HL-60 (cell line): ENCODE data around the gene SEC11A.

Source experiments
- DNase-seq, 2 experiments: peaks; one replicate each; pipeline ENCODE4 v3.0.0-alpha.2; 2010 to 2020; ENCODE audit warnings: low read depth in 1 of 2, low spot score in 1 of 2
- H3K27ac ChIP-seq: fragments of 250-450 bp; sonication (Bioruptor Pico); replicated peaks from 2 replicates; pipeline ENCODE4 v1.5.1; 2020; ENCODE audit warnings: mild to moderate bottlenecking, moderate library complexity
- H3K27me3 ChIP-seq: fragments of 250-450 bp; sonication (Bioruptor Pico); 2 replicates; pipeline ENCODE4 v1.5.1; 2021; ENCODE audit warnings: mild to moderate bottlenecking, moderate library complexity; ENCODE audit not compliant: insufficient read depth, poor library complexity, severe bottlenecking
- H3K4me3 ChIP-seq: replicated peaks from 2 replicates; pipeline ENCODE4 v1.5.1; 2011; ENCODE audit warnings: mild to moderate bottlenecking, control low read depth, low read length; ENCODE audit not compliant: insufficient read depth
- CTCF ChIP-seq: IDR thresholded peaks from one replicate; pipeline ENCODE4 v1.5.1; 2011; ENCODE audit warnings: low read length, control low read depth, inconsistent platforms; ENCODE audit not compliant: insufficient read depth
- GABPA ChIP-seq: IDR thresholded peaks from 2 replicates; pipeline ENCODE4 v1.6.1; 2012; ENCODE audit warnings: low read depth
- POLR2AphosphoS5 ChIP-seq: IDR thresholded peaks from 2 replicates; pipeline ENCODE4 v1.6.1; 2012; ENCODE audit warnings: low read depth
- SPI1 ChIP-seq: IDR thresholded peaks from 2 replicates; pipeline ENCODE4 v1.6.1; 2012; ENCODE audit warnings: low read depth, mild to moderate bottlenecking, borderline replicate concordance
- TF ChIP-seq, protein P1 (sequence below): IDR thresholded peaks from 2 replicates; pipeline ENCODE4 v1.6.1; 2012; ENCODE audit warnings: low read depth; ENCODE audit not compliant: insufficient replicate concordance

SEC11A gene

GRCh38 chr15:84671211-84671610, 44.7 kb downstream of the SEC11A start:
- no peak overlapping the region for H3K27ac ChIP-seq

DNA sequence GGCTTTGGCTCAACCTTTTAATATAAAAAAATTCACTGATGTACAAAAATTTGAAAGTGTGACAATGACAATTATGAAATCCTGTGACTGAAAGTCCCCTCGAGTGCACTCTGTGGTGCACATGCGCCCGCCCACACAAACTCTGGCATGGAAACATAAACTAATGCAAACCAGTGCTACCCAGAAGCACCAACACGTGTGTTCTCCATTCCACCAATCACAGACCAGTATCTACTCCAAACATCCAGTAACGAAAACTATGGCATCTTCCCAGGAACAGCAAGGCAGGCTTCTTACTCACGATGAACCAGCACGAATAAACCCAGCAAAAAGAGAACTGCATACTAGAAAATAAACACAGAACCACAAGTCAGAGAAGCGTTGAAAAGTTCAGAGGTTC, 46.2 kb downstream of the SEC11A start:
- no peak for DNase-seq
- TF ChIP-seq GABPA (no peak), POLR2AphosphoS5 (no peak), CTCF (no peak), SPI1 (no peak)
- TF ChIP-seq, protein P1, sequence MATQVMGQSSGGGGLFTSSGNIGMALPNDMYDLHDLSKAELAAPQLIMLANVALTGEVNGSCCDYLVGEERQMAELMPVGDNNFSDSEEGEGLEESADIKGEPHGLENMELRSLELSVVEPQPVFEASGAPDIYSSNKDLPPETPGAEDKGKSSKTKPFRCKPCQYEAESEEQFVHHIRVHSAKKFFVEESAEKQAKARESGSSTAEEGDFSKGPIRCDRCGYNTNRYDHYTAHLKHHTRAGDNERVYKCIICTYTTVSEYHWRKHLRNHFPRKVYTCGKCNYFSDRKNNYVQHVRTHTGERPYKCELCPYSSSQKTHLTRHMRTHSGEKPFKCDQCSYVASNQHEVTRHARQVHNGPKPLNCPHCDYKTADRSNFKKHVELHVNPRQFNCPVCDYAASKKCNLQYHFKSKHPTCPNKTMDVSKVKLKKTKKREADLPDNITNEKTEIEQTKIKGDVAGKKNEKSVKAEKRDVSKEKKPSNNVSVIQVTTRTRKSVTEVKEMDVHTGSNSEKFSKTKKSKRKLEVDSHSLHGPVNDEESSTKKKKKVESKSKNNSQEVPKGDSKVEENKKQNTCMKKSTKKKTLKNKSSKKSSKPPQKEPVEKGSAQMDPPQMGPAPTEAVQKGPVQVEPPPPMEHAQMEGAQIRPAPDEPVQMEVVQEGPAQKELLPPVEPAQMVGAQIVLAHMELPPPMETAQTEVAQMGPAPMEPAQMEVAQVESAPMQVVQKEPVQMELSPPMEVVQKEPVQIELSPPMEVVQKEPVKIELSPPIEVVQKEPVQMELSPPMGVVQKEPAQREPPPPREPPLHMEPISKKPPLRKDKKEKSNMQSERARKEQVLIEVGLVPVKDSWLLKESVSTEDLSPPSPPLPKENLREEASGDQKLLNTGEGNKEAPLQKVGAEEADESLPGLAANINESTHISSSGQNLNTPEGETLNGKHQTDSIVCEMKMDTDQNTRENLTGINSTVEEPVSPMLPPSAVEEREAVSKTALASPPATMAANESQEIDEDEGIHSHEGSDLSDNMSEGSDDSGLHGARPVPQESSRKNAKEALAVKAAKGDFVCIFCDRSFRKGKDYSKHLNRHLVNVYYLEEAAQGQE = no peak
- no peak overlapping the region for H3K27ac ChIP-seq
- no peaks in the 10 kb centered on the region for H3K27me3 ChIP-seq
- no peak overlapping the region for H3K4me3 ChIP-seq

More at GRCh38 chr15:84671211-84671610, 44.7 kb downstream of the SEC11A start:
- TF ChIP-seq SPI1 = no peak
- TF ChIP-seq, protein P1 = no peak
- TF ChIP-seq CTCF = no peak
- H3K27me3 ChIP-seq = no peaks in the 10 kb centered on the region
- DNase-seq = no peak
- no peak overlapping the region for H3K4me3 ChIP-seq

- TF ChIP-seq POLR2AphosphoS5 (no peak), SPI1 (no peak), GABPA (no peak), CTCF (no peak)
- TF ChIP-seq, protein P1 = no peak
- no peak overlapping the region for H3K4me3 ChIP-seq
- no peak overlapping the region for H3K27ac ChIP-seq
- no peak for DNase-seq
- no peaks in the 10 kb centered on the region for H3K27me3 ChIP-seq
Measured at GRCh38 chr15:84668221-84668982, 47.5 kb downstream of the SEC11A start.
